ENCODE measurements around the gene MAGI3.

- TF ChIP-seq TAF1 (conservative IDR thresholded peaks at IDR 0.05) (no peak), CTCF (IDR thresholded peaks at IDR 0.05; ENCODE audit: low read depth, low read length, missing input control) (no peak), RAD21 (IDR thresholded peaks at IDR 0.05) (no peak), ZBTB33 (IDR thresholded peaks at IDR 0.05) (no peak)
These were observed 89.7 kb downstream of the MAGI3 start for GRCh38 chr1:113479713-113480676.

All from liver (tissue), 3 donors.